ENCODE data around the gene SLC30A4.
"Not testable (repeated sequence)": the region's sequence is repeated elsewhere in the genome, so short reads cannot be mapped to it uniquely, and the experiment has no call there.

SLC30A4 gene

GRCh38 chr15:45522328-45523165 is at the start of gene SLC30A4:
Gene SLC30A4 (minus strand): TSS chr15:45522755. CDS start chr15:45522354, 401 bp downstream.
- DNase-seq: peak; percentile 12 to 37

GRCh38 chr15:45555934-45556608 is 33.5 kb upstream of the SLC30A4 start:
- DNase-seq: peak; percentile 56 to 57

- peak; percentile 1 to 22 for DNase-seq
Observed at GRCh38 chr15:45551676-45552075, 29.1 kb upstream of the SLC30A4 start.

GRCh38 chr15:45550436-45550835 is 27.9 kb upstream of the SLC30A4 start:
- DNase-seq: no peak

- no peak for DNase-seq
Observed at GRCh38 chr15:45549541-45550220, 27.1 kb upstream of the SLC30A4 start.

GRCh38 chr15:45548753-45549520 is 26.4 kb upstream of the SLC30A4 start:
- DNase-seq: no peak

GRCh38 chr15:45546789-45547188 is 24.2 kb upstream of the SLC30A4 start:
- no peak for DNase-seq

- DNase-seq: no peak
Observed at GRCh38 chr15:45544266-45545023, 21.9 kb upstream of the SLC30A4 start.

GRCh38 chr15:45543051-45543450 is 20.5 kb upstream of the SLC30A4 start:
- DNase-seq: no peak

GRCh38 chr15:45540531-45540930 is 18.0 kb upstream of the SLC30A4 start:
- DNase-seq: no peak

- peak; percentile 9 to 31 for DNase-seq
Observed at GRCh38 chr15:45539680-45540079, 17.1 kb upstream of the SLC30A4 start.

- no peak for DNase-seq
Observed at GRCh38 chr15:45536934-45537333, 14.4 kb upstream of the SLC30A4 start.

- no peak for DNase-seq
Observed at GRCh38 chr15:45535486-45536042, 13.0 kb upstream of the SLC30A4 start.

- no peak for DNase-seq
Observed at GRCh38 chr15:45534821-45535220, 12.3 kb upstream of the SLC30A4 start.

- DNase-seq: not testable (repeated sequence)
Observed at GRCh38 chr15:45532892-45533291, 10.3 kb upstream of the SLC30A4 start.

GRCh38 chr15:45529613-45530012 is 7.1 kb upstream of the SLC30A4 start:
- peak in 1 of 2 donors; percentile 41 for DNase-seq

GRCh38 chr15:45527086-45527485 is 4.5 kb upstream of the SLC30A4 start:
- DNase-seq: no peak

- no peak for DNase-seq
Observed at GRCh38 chr15:45523166-45523460, 558 bp upstream of the SLC30A4 start.

GRCh38 chr15:45521596-45522327 is 793 bp downstream of the SLC30A4 start:
- DNase-seq: peak in 1 of 2 donors; percentile 12

- DNase-seq: no peak
Observed at GRCh38 chr15:45510758-45511280, 11.7 kb downstream of the SLC30A4 start.

GRCh38 chr15:45507143-45507542 is 15.4 kb downstream of the SLC30A4 start:
- not testable (repeated sequence) for DNase-seq

Measured in inflammatory macrophage treated with lipopolysaccharide for 1 hour (primary cell).